Central memory CD8-positive, alpha-beta T cell (primary cell): ENCODE data around the gene GAPVD1.

Experiments
- ATAC-seq: fragments of 150-1000 bp; cut with Tn5 transposase; replicated peaks from 2 replicates; pipeline ENCODE4 v1.10.0; 2022; ENCODE audit warnings: mild to moderate bottlenecking, moderate FRiP score, moderate number of reproducible peaks; ENCODE audit not compliant: poor library complexity, severe bottlenecking; ENCODE audit errors: extremely low read depth
- DNase-seq, 2 donors: peaks; one replicate each; pipeline ENCODE4 v3.0.0; 2021; ENCODE audit warnings: low spot score in 2 of 2
- H3K27ac Mint-ChIP-seq: one replicate; pipeline ENCODE4 v1.8.0; 2022; ENCODE audit warnings: low read depth, mild to moderate bottlenecking, moderate library complexity, mixed read lengths
- H3K27me3 Mint-ChIP-seq: one replicate; pipeline ENCODE4 v1.8.0; 2022; ENCODE audit warnings: mixed read lengths
- H3K36me3 Mint-ChIP-seq: one replicate; pipeline ENCODE4 v1.8.0; 2022; ENCODE audit warnings: mild to moderate bottlenecking, moderate library complexity, mixed read lengths; ENCODE audit not compliant: insufficient read depth
- H3K4me1 Mint-ChIP-seq: one replicate; pipeline ENCODE4 v1.8.0; 2022; ENCODE audit warnings: mixed read lengths
- H3K4me3 Mint-ChIP-seq: one replicate; pipeline ENCODE4 v1.8.0; 2022; ENCODE audit warnings: mild to moderate bottlenecking, moderate library complexity, mixed read lengths
- H3K9me3 Mint-ChIP-seq: one replicate; pipeline ENCODE4 v1.8.0; 2022; ENCODE audit warnings: mixed read lengths

Gene GAPVD1

GRCh38 chr9:125332527-125332926 lies 70.9 kb downstream of the GAPVD1 start:
- H3K27ac Mint-ChIP-seq = no peak overlapping the region
- peaks cover 61% of the 10 kb centered on the region for H3K36me3 Mint-ChIP-seq
- no peaks in the 10 kb centered on the region for H3K9me3 Mint-ChIP-seq
- DNase-seq (no peak), ATAC-seq (peak; percentile 40)
- no peaks in the 10 kb centered on the region for H3K4me1 Mint-ChIP-seq
- H3K27me3 Mint-ChIP-seq = no peaks in the 10 kb centered on the region
- no peak overlapping the region for H3K4me3 Mint-ChIP-seq

GRCh38 chr9:125337236-125337635 lies 75.6 kb downstream of the GAPVD1 start:
- no peaks in the 10 kb centered on the region for H3K9me3 Mint-ChIP-seq
- no peaks in the 10 kb centered on the region for H3K4me1 Mint-ChIP-seq
- H3K4me3 Mint-ChIP-seq = no peak overlapping the region
- H3K36me3 Mint-ChIP-seq = peaks cover 58% of the 10 kb centered on the region
- no peak for DNase-seq
- H3K27ac Mint-ChIP-seq = no peak overlapping the region
- ATAC-seq = no peak
- H3K27me3 Mint-ChIP-seq = no peaks in the 10 kb centered on the region

GRCh38 chr9:125338929-125339328 lies 77.3 kb downstream of the GAPVD1 start:
- Mint-ChIP-seq H3K27ac (peak overlapping the region; percentile 69), H3K36me3 (peaks cover 45% of the 10 kb centered on the region)

GRCh38 chr9:125341566-125341965 lies 79.9 kb downstream of the GAPVD1 start:
- no peak overlapping the region for H3K27ac Mint-ChIP-seq
- H3K4me1 Mint-ChIP-seq = no peaks in the 10 kb centered on the region
- DNase-seq (no peak), ATAC-seq (no peak)
- H3K4me3 Mint-ChIP-seq = no peak overlapping the region
- H3K27me3 Mint-ChIP-seq = no peaks in the 10 kb centered on the region
- H3K36me3 Mint-ChIP-seq = peaks cover 45% of the 10 kb centered on the region
- no peaks in the 10 kb centered on the region for H3K9me3 Mint-ChIP-seq

More at GRCh38 chr9:125338929-125339328, 77.3 kb downstream of the GAPVD1 start:
- no peak for DNase-seq
- ATAC-seq = no peak
- Mint-ChIP-seq H3K4me3 (no peak overlapping the region), H3K4me1 (no peaks in the 10 kb centered on the region), H3K9me3 (no peaks in the 10 kb centered on the region), H3K27me3 (no peaks in the 10 kb centered on the region)

GRCh38 chr9:125343518-125344275 lies 82.1 kb downstream of the GAPVD1 start:
- ATAC-seq = no peak
- Mint-ChIP-seq H3K4me3 (no peak overlapping the region), H3K36me3 (peaks cover 49% of the 10 kb centered on the region), H3K27me3 (no peaks in the 10 kb centered on the region), H3K9me3 (no peaks in the 10 kb centered on the region), H3K27ac (no peak overlapping the region), H3K4me1 (no peaks in the 10 kb centered on the region)
- no peak for DNase-seq

GRCh38 chr9:125346080-125346732 lies 84.6 kb downstream of the GAPVD1 start:
- H3K27ac Mint-ChIP-seq = no peak overlapping the region
- H3K4me3 Mint-ChIP-seq = no peak overlapping the region
- H3K4me1 Mint-ChIP-seq = no peaks in the 10 kb centered on the region
- H3K36me3 Mint-ChIP-seq = peaks cover 61% of the 10 kb centered on the region
- H3K9me3 Mint-ChIP-seq = no peaks in the 10 kb centered on the region
- no peaks in the 10 kb centered on the region for H3K27me3 Mint-ChIP-seq
- DNase-seq = no peak
- no peak for ATAC-seq

GRCh38 chr9:125355601-125356000 lies 94.0 kb downstream of the GAPVD1 start:
- Mint-ChIP-seq H3K27me3 (no peaks in the 10 kb centered on the region), H3K9me3 (no peaks in the 10 kb centered on the region), H3K36me3 (peaks cover 62% of the 10 kb centered on the region), H3K4me3 (no peak overlapping the region), H3K4me1 (no peaks in the 10 kb centered on the region), H3K27ac (no peak overlapping the region)
- DNase-seq (no peak), ATAC-seq (no peak)

GRCh38 chr9:125356032-125356431 lies 94.4 kb downstream of the GAPVD1 start:
- ATAC-seq (no peak), DNase-seq (no peak)
- no peak overlapping the region for H3K27ac Mint-ChIP-seq
- H3K4me3 Mint-ChIP-seq = no peak overlapping the region
- no peaks in the 10 kb centered on the region for H3K27me3 Mint-ChIP-seq
- peaks cover 62% of the 10 kb centered on the region for H3K36me3 Mint-ChIP-seq
- no peaks in the 10 kb centered on the region for H3K4me1 Mint-ChIP-seq
- no peaks in the 10 kb centered on the region for H3K9me3 Mint-ChIP-seq

GRCh38 chr9:125359011-125359410 lies 97.4 kb downstream of the GAPVD1 start:
- peaks cover 54% of the 10 kb centered on the region for H3K36me3 Mint-ChIP-seq
- no peak for DNase-seq
- no peak overlapping the region for H3K4me3 Mint-ChIP-seq
- no peak overlapping the region for H3K27ac Mint-ChIP-seq
- ATAC-seq = no peak
- H3K27me3 Mint-ChIP-seq = no peaks in the 10 kb centered on the region
- no peaks in the 10 kb centered on the region for H3K4me1 Mint-ChIP-seq
- H3K9me3 Mint-ChIP-seq = no peaks in the 10 kb centered on the region

- H3K4me1 Mint-ChIP-seq = no peaks in the 10 kb centered on the region
- no peak overlapping the region for H3K27ac Mint-ChIP-seq
- no peaks in the 10 kb centered on the region for H3K27me3 Mint-ChIP-seq
- DNase-seq = no peak
- peaks cover 51% of the 10 kb centered on the region for H3K36me3 Mint-ChIP-seq
- no peaks in the 10 kb centered on the region for H3K9me3 Mint-ChIP-seq
- no peak for ATAC-seq
- H3K4me3 Mint-ChIP-seq = no peak overlapping the region
Measured at GRCh38 chr9:125360601-125361000, 99.0 kb downstream of the GAPVD1 start.

GRCh38 chr9:125361837-125362531 lies 100.4 kb downstream of the GAPVD1 start:
- DNase-seq (no peak), ATAC-seq (no peak)
- Mint-ChIP-seq H3K27me3 (no peaks in the 10 kb centered on the region), H3K4me1 (no peaks in the 10 kb centered on the region), H3K27ac (no peak overlapping the region), H3K36me3 (peaks cover 44% of the 10 kb centered on the region), H3K4me3 (no peak overlapping the region), H3K9me3 (no peaks in the 10 kb centered on the region)

- no peak overlapping the region for H3K4me3 Mint-ChIP-seq
- peaks cover 26% of the 10 kb centered on the region for H3K36me3 Mint-ChIP-seq
- no peaks in the 10 kb centered on the region for H3K9me3 Mint-ChIP-seq
Measured at GRCh38 chr9:125366676-125367075, 105.0 kb downstream of the GAPVD1 start.

GRCh38 chr9:125370786-125371185 lies 109.2 kb downstream of the GAPVD1 start:
- Mint-ChIP-seq H3K27ac (no peak overlapping the region), H3K27me3 (no peaks in the 10 kb centered on the region), H3K4me3 (no peak overlapping the region), H3K9me3 (no peaks in the 10 kb centered on the region), H3K36me3 (peaks cover 9% of the 10 kb centered on the region), H3K4me1 (peaks cover 7% of the 10 kb centered on the region)
- ATAC-seq (no peak), DNase-seq (no peak)

More at GRCh38 chr9:125366676-125367075, 105.0 kb downstream of the GAPVD1 start:
- Mint-ChIP-seq H3K4me1 (no peaks in the 10 kb centered on the region), H3K27ac (no peak overlapping the region), H3K27me3 (no peaks in the 10 kb centered on the region)
- ATAC-seq = no peak
- DNase-seq = no peak
